Endothelial cell of umbilical vein (primary cell): ENCODE results near the gene HMMR. TPM values are rescaled to one million over a fixed set of nuclear protein-coding genes. Genes with fewer than 3 reads are reported as not detected.

ENCODE experiments used
- BruUV-seq: library from RNA; stranded (reverse); fragments of 400-500 nt; replicated peaks from 2 replicates; lab custom pipeline; 2021; lab: Mats Ljungman, UMichigan
- CTCF ChIA-PET: fragments of 300-600, 350-600 bp; sonication (Branson Sonifier 250); formaldehyde crosslinking; loops from one replicate; lab custom pipeline; 2021; ENCODE audit warnings: antibody characterized with exemption, inconsistent platforms; lab: Charles Lee
- POLR2A ChIA-PET: fragments of 300-600, 350-600 bp; sonication (Branson Sonifier 250); formaldehyde crosslinking; loops from one replicate; lab custom pipeline; 2021; ENCODE audit warnings: antibody characterized with exemption, inconsistent platforms; lab: Charles Lee
- DNase-seq: peaks from one replicate; pipeline ENCODE4 v3.0.0-alpha.2; 2011; ENCODE audit warnings: low read depth, low spot score
- FAIRE-seq: peaks from 2 replicates; lab custom pipeline; 2011; peaks lifted over from hg19 to GRCh38; lab: Jason Lieb, UNC
- H2AFZ ChIP-seq: 2 replicates; pipeline ENCODE4 v1.6.0; 2012; ENCODE audit warnings: low read depth, low read length, control low read depth, inconsistent platforms
- H3K27ac ChIP-seq: 2 replicates; pipeline ENCODE4 v1.5.1; 2011; ENCODE audit warnings: low read depth, mild to moderate bottlenecking, control low read depth, low read length, moderate library complexity; ENCODE audit not compliant: insufficient read depth
- H3K27me3 ChIP-seq, 2 experiments: 2 replicates each; pipeline versions ENCODE4 v1.6.0 to v1.6.1; 2011; ENCODE audit warnings: low read length in 2 of 2, mixed read lengths in 1 of 2; ENCODE audit not compliant: control insufficient read depth in 2 of 2, insufficient read depth in 2 of 2
- H3K36me3 ChIP-seq, 2 experiments: 2 replicates in 1 of 2; 3 replicates in 1 of 2; pipeline ENCODE4 v1.5.1; 2011; ENCODE audit warnings: low read length in 2 of 2, mild to moderate bottlenecking in 1 of 2, moderate library complexity in 1 of 2; ENCODE audit not compliant: control insufficient read depth in 2 of 2, insufficient read depth in 2 of 2; ENCODE audit errors: extremely low read depth in 1 of 2
- H3K4me1 ChIP-seq: 3 replicates; pipeline ENCODE4 v1.5.1; 2011; ENCODE audit warnings: mild to moderate bottlenecking, low read length; ENCODE audit not compliant: control insufficient read depth, insufficient read depth; ENCODE audit errors: extremely low read depth
- H3K4me2 ChIP-seq: 2 replicates; pipeline ENCODE4 v1.6.1; 2011; ENCODE audit warnings: low read length, control low read depth, mixed read lengths; ENCODE audit not compliant: insufficient read depth
- H3K4me3 ChIP-seq, 3 experiments: fragments of 200-600 bp in 1 of 3; sonication (generic), shearing (Covaris generic) in 1 of 3; replicated peaks in 1 of 3; 2 replicates each; pipeline ENCODE4 v1.5.1; 2011 to 2016; ENCODE audit warnings: control low read depth in 3 of 3, low read length in 3 of 3, mild to moderate bottlenecking in 2 of 3, inconsistent platforms in 1 of 3, low read depth in 1 of 3, moderate library complexity in 1 of 3; ENCODE audit not compliant: insufficient read depth in 1 of 3
- H3K79me2 ChIP-seq: 2 replicates; pipeline ENCODE4 v1.6.0; 2012; ENCODE audit warnings: low read length, inconsistent platforms; ENCODE audit not compliant: control insufficient read depth, insufficient read depth
- H3K9ac ChIP-seq: replicated peaks from 2 replicates; pipeline ENCODE3; 2011; ENCODE audit warnings: low read length, control low read depth; ENCODE audit not compliant: insufficient read depth; ENCODE audit errors: extremely low read depth
- H3K9me1 ChIP-seq: replicated peaks from 3 replicates; pipeline ENCODE4 v1.6.0; 2011; ENCODE audit warnings: mild to moderate bottlenecking, low read length; ENCODE audit not compliant: control insufficient read depth, insufficient read depth; ENCODE audit errors: extremely low read depth
- H3K9me3 ChIP-seq: replicated peaks from 2 replicates; pipeline ENCODE4 v1.5.1; 2012; ENCODE audit warnings: low read length, inconsistent platforms; ENCODE audit not compliant: control insufficient read depth, insufficient read depth
- H4K20me1 ChIP-seq: replicated peaks from 2 replicates; pipeline ENCODE3; 2011; ENCODE audit warnings: mild to moderate bottlenecking, low read length; ENCODE audit not compliant: control insufficient read depth, insufficient read depth; ENCODE audit errors: extremely low read depth
- EZH2 ChIP-seq: IDR thresholded peaks from 2 replicates; pipeline ENCODE4 v1.6.1; 2012; ENCODE audit warnings: borderline replicate concordance, low read depth, mild to moderate bottlenecking, moderate library complexity, low read length, inconsistent platforms; ENCODE audit not compliant: severe bottlenecking
- FOS ChIP-seq: IDR thresholded peaks from 2 replicates; pipeline ENCODE4 v1.6.1; 2011; ENCODE audit warnings: mild to moderate bottlenecking, low read length, moderate library complexity, borderline replicate concordance; ENCODE audit not compliant: insufficient read depth
- GATA2 ChIP-seq: IDR thresholded peaks from 2 replicates; pipeline ENCODE4 v1.7.0; 2011; ENCODE audit warnings: low read depth, mild to moderate bottlenecking, moderate library complexity, mixed read lengths, low read length; ENCODE audit not compliant: insufficient read length, insufficient read depth
- JUN ChIP-seq: IDR thresholded peaks from 2 replicates; pipeline ENCODE4 v1.6.1; 2011; ENCODE audit warnings: borderline replicate concordance, low read depth; ENCODE audit not compliant: insufficient read length, insufficient read depth
- MAX ChIP-seq: IDR thresholded peaks from 2 replicates; pipeline ENCODE4 v1.6.1; 2011; ENCODE audit not compliant: insufficient read depth, insufficient read length
- MYC ChIP-seq: IDR thresholded peaks from one replicate; pipeline ENCODE4 v1.6.1; 2011; ENCODE audit warnings: mild to moderate bottlenecking, low read depth, low read length
- POLR2A ChIP-seq: IDR thresholded peaks from 2 replicates; pipeline ENCODE4 v1.6.1; 2012; ENCODE audit warnings: low read depth, mild to moderate bottlenecking, control low read depth, low read length
- POLR2AphosphoS5 ChIP-seq: IDR thresholded peaks from 2 replicates; pipeline ENCODE4 v1.6.1; 2012; ENCODE audit warnings: low read depth, mild to moderate bottlenecking, control low read depth, low read length, moderate library complexity; ENCODE audit not compliant: insufficient read depth
- dilution Hi-C: fragments of 300-500 bp; cut with MboI; formaldehyde crosslinking; loops from one replicate; pipeline ENCODE4 v1.15.0; 2019; ENCODE audit warnings: low sequenced_read_pairs; ENCODE audit not compliant: extremely low pct_ligation_motif_present
- intact Hi-C: fragments of 100-400 bp; cut with micrococcal nuclease; formaldehyde crosslinking; loops from one replicate; pipeline ENCODE4 v1.10.0; 2022
- polyA plus RNA-seq, 4 experiments: library from polyadenylated mRNA; depleted of rRNA in 3 of 4; stranded (reverse) in 3 of 4; unstranded in 1 of 4; fragments of >200 nt; gene quantifications; 2 replicates each; pipeline versions ENCODE4 v1.2.1 to v1.2.3, GENCODE V29; 2011 to 2012; ENCODE audit warnings: missing spikeins in 1 of 4
- total RNA-seq: library from RNA; stranded (reverse); gene quantifications from 2 replicates; pipeline ENCODE4 v1.2.3, GENCODE V29; 2021
- TF ChIP-seq, protein P1 (sequence below), 2 donors: IDR thresholded peaks; 1 replicate in 1 of 2; 2 replicates in 1 of 2; pipeline ENCODE4 v1.5.1; 2011; ENCODE audit warnings: low read length in 2 of 2, mild to moderate bottlenecking in 2 of 2, moderate library complexity in 2 of 2, control low read depth in 1 of 2, inconsistent platforms in 1 of 2, low read depth in 1 of 2; ENCODE audit not compliant: insufficient read depth in 1 of 2; ENCODE audit errors: extremely low read depth in 1 of 2

Gene HMMR
- total and polyA plus RNA-seq, 2 donors (not counting 3 experiments of a cell fraction or from before 2014, with no cell fraction given), result 5.5 to 31.0 TPM

DNA sequence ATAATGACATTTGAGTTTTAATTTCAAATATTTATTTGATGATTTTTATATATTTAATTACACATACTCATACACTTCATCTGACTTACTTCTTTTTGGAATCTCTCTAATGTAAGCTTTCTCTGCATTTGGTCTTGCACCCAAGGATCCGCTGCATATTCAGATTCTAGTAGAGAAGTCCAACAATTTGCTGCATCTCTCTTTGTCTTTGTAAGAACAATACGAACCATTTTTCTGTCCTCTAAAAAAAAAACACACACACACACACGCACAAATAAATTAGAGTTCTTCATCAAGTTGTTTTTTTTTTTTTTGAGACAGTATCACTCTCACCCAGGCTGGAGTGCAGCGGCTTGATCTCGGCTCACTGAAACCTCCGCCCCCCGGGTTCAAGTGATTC lies 3.6 kb upstream of the HMMR start:
- Histone ChIP-seq H2AFZ (no peak overlapping the region), H3K4me1 (peaks cover 17% of the 10 kb centered on the region), H3K9me3 (no peaks in the 10 kb centered on the region), H3K4me3 (no peak overlapping the region), H3K36me3 (peaks cover 0 to 4% of the 10 kb centered on the region in 2 experiments), H3K27ac (no peak overlapping the region), H3K4me2 (no peak overlapping the region), H3K79me2 (peaks cover 23% of the 10 kb centered on the region), H3K9me1 (no peaks in the 10 kb centered on the region), H3K9ac (no peak overlapping the region), H4K20me1 (no peaks in the 10 kb centered on the region), H3K27me3 (no peaks in the 10 kb centered on the region)
- dilution Hi-C loops (no loop called here), intact Hi-C loops (no loop called here)
- POLR2A ChIA-PET, result no interaction called here
- DNase-seq (no peak), FAIRE-seq (no peak)
- TF ChIP-seq, protein P1, sequence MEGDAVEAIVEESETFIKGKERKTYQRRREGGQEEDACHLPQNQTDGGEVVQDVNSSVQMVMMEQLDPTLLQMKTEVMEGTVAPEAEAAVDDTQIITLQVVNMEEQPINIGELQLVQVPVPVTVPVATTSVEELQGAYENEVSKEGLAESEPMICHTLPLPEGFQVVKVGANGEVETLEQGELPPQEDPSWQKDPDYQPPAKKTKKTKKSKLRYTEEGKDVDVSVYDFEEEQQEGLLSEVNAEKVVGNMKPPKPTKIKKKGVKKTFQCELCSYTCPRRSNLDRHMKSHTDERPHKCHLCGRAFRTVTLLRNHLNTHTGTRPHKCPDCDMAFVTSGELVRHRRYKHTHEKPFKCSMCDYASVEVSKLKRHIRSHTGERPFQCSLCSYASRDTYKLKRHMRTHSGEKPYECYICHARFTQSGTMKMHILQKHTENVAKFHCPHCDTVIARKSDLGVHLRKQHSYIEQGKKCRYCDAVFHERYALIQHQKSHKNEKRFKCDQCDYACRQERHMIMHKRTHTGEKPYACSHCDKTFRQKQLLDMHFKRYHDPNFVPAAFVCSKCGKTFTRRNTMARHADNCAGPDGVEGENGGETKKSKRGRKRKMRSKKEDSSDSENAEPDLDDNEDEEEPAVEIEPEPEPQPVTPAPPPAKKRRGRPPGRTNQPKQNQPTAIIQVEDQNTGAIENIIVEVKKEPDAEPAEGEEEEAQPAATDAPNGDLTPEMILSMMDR (IDR thresholded peaks at IDR 0.05; ENCODE audit: extremely low read depth in 1 of 2, insufficient read depth in 1 of 2, low read depth in 1 of 2, low read length in 2 of 2), result no peak
- TF ChIP-seq FOS (no peak), POLR2AphosphoS5 (no peak), JUN (no peak), MAX (no peak), MYC (no peak), GATA2 (no peak), EZH2 (no peak), POLR2A (no peak)
- no TSS peak for BruUV-seq
- CTCF ChIA-PET, result interaction anchor here (0.5 to 1.4 kb wide), 2 partner anchors 32 to 110 kb away, joined by 3 to 4 read pairs; no protein-coding TSS in a partner anchor
